Measurements from ENCODE around the gene SPATS2. TPM values are rescaled to one million over a fixed set of nuclear protein-coding genes. Genes with fewer than 3 reads are reported as not detected.

The SPATS2 gene
- total RNA-seq, 3 donors from 2014 or later (not counting 1 experiment from before 2014, with no cell fraction given), result 14.6 to 18.4 (median 15.4) TPM

- Mint-ChIP-seq H3K36me3 (no peaks in the 10 kb centered on the region), H3K4me3 (no peak overlapping the region), H3K27ac (no peak overlapping the region), H3K4me1 (peaks cover 0 to 4% of the 10 kb centered on the region in 2 donors), H3K9me3 (no peaks in the 10 kb centered on the region), H3K27me3 (ENCODE audit: low read depth in 2 of 2) (no peaks in the 10 kb centered on the region)
- Histone ChIP-seq H3K36me3 (ENCODE audit: control insufficient read depth, insufficient read depth, low read length) (no peaks in the 10 kb centered on the region), H3K9me3 (ENCODE audit: control insufficient read depth, insufficient read depth, low read length) (no peaks in the 10 kb centered on the region), H3K27ac (ENCODE audit: low read length) (no peak overlapping the region), H3K4me3 (ENCODE audit: low read length) (no peak overlapping the region), H3K27me3 (ENCODE audit: control insufficient read depth, insufficient read depth, low read length) (no peaks in the 10 kb centered on the region), H3K4me1 (ENCODE audit: control insufficient read depth, insufficient read depth, low read length) (no peaks in the 10 kb centered on the region)
- intact Hi-C loops (cut with micrococcal nuclease), result no loop called here
- WGBS (ENCODE audit: insufficient coverage), result 89% methylated on average over 2 of the region's 2 CpGs
- no peak for ATAC-seq
- no peak for DNase-seq
- TF ChIP-seq CTCF (IDR thresholded peaks at IDR 0.05), result no peak
These were observed 120.3 kb downstream of the SPATS2 start for GRCh38 chr12:49487605-49488004.

- no peaks in the 10 kb centered on the region for H3K27me3 Mint-ChIP-seq (ENCODE audit: low read depth in 2 of 2)
- Histone ChIP-seq H3K27ac (ENCODE audit: low read length) (no peak overlapping the region), H3K36me3 (ENCODE audit: control insufficient read depth, insufficient read depth, low read length) (no peaks in the 10 kb centered on the region), H3K27me3 (ENCODE audit: control insufficient read depth, insufficient read depth, low read length) (no peaks in the 10 kb centered on the region), H3K4me1 (ENCODE audit: control insufficient read depth, insufficient read depth, low read length) (no peaks in the 10 kb centered on the region), H3K4me3 (ENCODE audit: low read length) (no peak overlapping the region), H3K9me3 (ENCODE audit: control insufficient read depth, insufficient read depth, low read length) (no peaks in the 10 kb centered on the region)
- 100% methylated on average over 2 of the region's 3 CpGs for whole genome bisulfite sequencing (ENCODE audit: insufficient coverage)
- no peak for TF ChIP-seq CTCF (IDR thresholded peaks at IDR 0.05)
- intact Hi-C loops (cut with micrococcal nuclease), result no loop called here
- no peak for DNase-seq
- H3K36me3 Mint-ChIP-seq, result no peaks in the 10 kb centered on the region
- no peak overlapping the region for H3K4me3 Mint-ChIP-seq
- no peak overlapping the region for H3K27ac Mint-ChIP-seq
- H3K4me1 Mint-ChIP-seq, result no peaks in the 10 kb centered on the region
- no peaks in the 10 kb centered on the region for H3K9me3 Mint-ChIP-seq
- no peak for ATAC-seq
These were observed 121.9 kb downstream of the SPATS2 start for GRCh38 chr12:49489154-49489553.

- Histone ChIP-seq H3K4me1 (ENCODE audit: control insufficient read depth, insufficient read depth, low read length) (no peaks in the 10 kb centered on the region), H3K36me3 (ENCODE audit: control insufficient read depth, insufficient read depth, low read length) (no peaks in the 10 kb centered on the region), H3K27ac (ENCODE audit: low read length) (no peak overlapping the region), H3K27me3 (ENCODE audit: control insufficient read depth, insufficient read depth, low read length) (no peaks in the 10 kb centered on the region), H3K9me3 (ENCODE audit: control insufficient read depth, insufficient read depth, low read length) (no peaks in the 10 kb centered on the region), H3K4me3 (ENCODE audit: low read length) (no peak overlapping the region)
- no peaks in the 10 kb centered on the region for H3K27me3 Mint-ChIP-seq (ENCODE audit: low read depth in 2 of 2)
- TF ChIP-seq CTCF (IDR thresholded peaks at IDR 0.05), result no peak
- no peaks in the 10 kb centered on the region for H3K36me3 Mint-ChIP-seq
- no peak overlapping the region for H3K4me3 Mint-ChIP-seq
- no peaks in the 10 kb centered on the region for H3K9me3 Mint-ChIP-seq
- no peak for DNase-seq
- no peak overlapping the region for H3K27ac Mint-ChIP-seq
- WGBS (ENCODE audit: insufficient coverage), result 92% methylated on average over 4 of the region's 4 CpGs
- no peak for ATAC-seq
- intact Hi-C loops (cut with micrococcal nuclease), result no loop called here
- H3K4me1 Mint-ChIP-seq, result no peaks in the 10 kb centered on the region
These were observed 122.5 kb downstream of the SPATS2 start for GRCh38 chr12:49489720-49490119.

- H3K9me3 Mint-ChIP-seq, result no peaks in the 10 kb centered on the region
- Histone ChIP-seq H3K36me3 (ENCODE audit: control insufficient read depth, insufficient read depth, low read length) (no peaks in the 10 kb centered on the region), H3K4me3 (ENCODE audit: low read length) (no peak overlapping the region), H3K27ac (ENCODE audit: low read length) (no peak overlapping the region), H3K4me1 (ENCODE audit: control insufficient read depth, insufficient read depth, low read length) (no peaks in the 10 kb centered on the region), H3K9me3 (ENCODE audit: control insufficient read depth, insufficient read depth, low read length) (no peaks in the 10 kb centered on the region), H3K27me3 (ENCODE audit: control insufficient read depth, insufficient read depth, low read length) (no peaks in the 10 kb centered on the region)
- no peaks in the 10 kb centered on the region for H3K27me3 Mint-ChIP-seq (ENCODE audit: low read depth in 2 of 2)
- H3K27ac Mint-ChIP-seq, result no peak overlapping the region
- DNase-seq, result no peak
- H3K36me3 Mint-ChIP-seq, result no peaks in the 10 kb centered on the region
- no peaks in the 10 kb centered on the region for H3K4me1 Mint-ChIP-seq
- ATAC-seq, result no peak
- no peak overlapping the region for H3K4me3 Mint-ChIP-seq
- TF ChIP-seq CTCF (IDR thresholded peaks at IDR 0.05), result no peak
- 100% methylated on average over 1 of the region's 1 CpG for WGBS (ENCODE audit: insufficient coverage)
- intact Hi-C loops (cut with micrococcal nuclease), result no loop called here
These were observed 124.6 kb downstream of the SPATS2 start for GRCh38 chr12:49491823-49492222.

All from natural killer cell (primary cell).